HepG2 (cell line): ENCODE measurements around the gene NAIF1. TPM values are rescaled to one million over a fixed set of nuclear protein-coding genes. Genes with fewer than 3 reads are reported as not detected.

ENCODE experiments used
- CBX2 ChIP-seq, 2 experiments: fragments of 200-600 bp in 1 of 2; sonication (generic); formaldehyde crosslinking in 1 of 2; IDR thresholded peaks; 2 replicates each; pipeline versions ENCODE4 v1.7.0 to v1.8.1; 2018 to 2022; ENCODE audit warnings: low read depth in 2 of 2, low read length in 1 of 2, mild to moderate bottlenecking in 1 of 2, missing genetic modification reagents in 1 of 2
- CENPT ChIP-seq: sonication (generic); formaldehyde crosslinking; IDR thresholded peaks from 2 replicates; pipeline ENCODE4 v1.8.0; 2022; ENCODE audit warnings: low read depth, mild to moderate bottlenecking, moderate library complexity, missing genetic modification reagents
- IRX3 ChIP-seq: sonication (generic); formaldehyde crosslinking; IDR thresholded peaks from 2 replicates; pipeline ENCODE4 v1.8.1; 2023; ENCODE audit warnings: mild to moderate bottlenecking, low read depth, missing genetic modification reagents, borderline replicate concordance
- KLF9 ChIP-seq: IDR thresholded peaks from 2 replicates; pipeline ENCODE4 v1.6.1; 2016; ENCODE audit warnings: low read depth
- MIXL1 ChIP-seq: IDR thresholded peaks from 2 replicates; pipeline ENCODE4 v1.6.1; 2016
- NFATC3 ChIP-seq: sonication (generic); formaldehyde crosslinking; IDR thresholded peaks from 2 replicates; pipeline ENCODE4 v1.5.1; 2020; ENCODE audit warnings: mild to moderate bottlenecking, missing genetic modification reagents
- SRSF4 ChIP-seq: fragments of 200-400 bp; formaldehyde crosslinking; IDR thresholded peaks from one replicate; pipeline ENCODE4 v1.6.1; 2018; ENCODE audit warnings: mild to moderate bottlenecking, low read depth, low read length, moderate library complexity; ENCODE audit not compliant: poor library complexity, severe bottlenecking
- TCF7 ChIP-seq: sonication (generic); IDR thresholded peaks from 2 replicates; pipeline ENCODE4 v1.6.1; 2016; ENCODE audit warnings: antibody characterized with exemption, low read depth
- U2AF2 ChIP-seq: fragments of 200-400 bp; formaldehyde crosslinking; IDR thresholded peaks from 2 replicates; pipeline ENCODE4 v1.6.1; 2017; ENCODE audit warnings: low read depth, mild to moderate bottlenecking, low read length
- YY1 ChIP-seq: IDR thresholded peaks from 2 replicates; pipeline ENCODE4 v1.6.1; 2011; ENCODE audit warnings: low read length, low read depth, moderate library complexity, mild to moderate bottlenecking; ENCODE audit not compliant: insufficient read depth, insufficient replicate concordance
- ZBTB2 ChIP-seq: sonication (generic); formaldehyde crosslinking; IDR thresholded peaks from 2 replicates; pipeline ENCODE4 v1.8.0; 2022; ENCODE audit warnings: low read depth, missing genetic modification reagents
- ZFP62 ChIP-seq: sonication (generic); formaldehyde crosslinking; IDR thresholded peaks from 2 replicates; pipeline ENCODE4 v1.4.0; 2020; ENCODE audit warnings: missing genetic modification reagents
- ZMAT3 ChIP-seq: sonication (generic); formaldehyde crosslinking; conservative IDR thresholded peaks from 2 replicates; pipeline ENCODE4 v1.7.0; 2021; ENCODE audit warnings: missing genetic modification reagents
- ZNF160 ChIP-seq: sonication (generic); formaldehyde crosslinking; IDR thresholded peaks from 2 replicates; pipeline ENCODE4 v1.8.0; 2022; ENCODE audit warnings: mild to moderate bottlenecking, inconsistent platforms, missing genetic modification reagents
- ZNF225 ChIP-seq: sonication (generic); formaldehyde crosslinking; IDR thresholded peaks from 2 replicates; pipeline ENCODE4 v1.4.0; 2020; ENCODE audit warnings: mild to moderate bottlenecking, missing genetic modification reagents
- ZNF30 ChIP-seq: sonication (generic); formaldehyde crosslinking; IDR thresholded peaks from 2 replicates; pipeline ENCODE4 v1.5.0; 2020; ENCODE audit warnings: mild to moderate bottlenecking, missing genetic modification reagents
- ZNF512B ChIP-seq: sonication (generic); formaldehyde crosslinking; IDR thresholded peaks from 2 replicates; pipeline ENCODE4 v1.5.1; 2020; ENCODE audit warnings: missing genetic modification reagents, mild to moderate bottlenecking, borderline replicate concordance
- ZNF883 ChIP-seq: sonication (generic); formaldehyde crosslinking; IDR thresholded peaks from 2 replicates; pipeline ENCODE4 v1.5.1; 2020; ENCODE audit warnings: mild to moderate bottlenecking, missing genetic modification reagents; ENCODE audit errors: not compliant biosample characterization
- ZUFSP ChIP-seq: sonication (generic); formaldehyde crosslinking; IDR thresholded peaks from 2 replicates; pipeline ENCODE4 v1.9.0; 2021; ENCODE audit warnings: missing genetic modification reagents, mild to moderate bottlenecking, borderline replicate concordance
- polyA plus RNA-seq, 8 experiments: library from polyadenylated mRNA; depleted of rRNA in 3 of 8; stranded (reverse) in 7 of 8; unstranded in 1 of 8; fragments of >200 nt; fragmentation: Illumina TruSeq in 4 of 8; extraction: Trizol in 4 of 8; gene quantifications; 2 replicates each; pipeline versions ENCODE4 v1.2.1 to v1.2.3, GENCODE V29; 2011 to 2016; ENCODE audit warnings: low read depth in 4 of 8, missing spikeins in 1 of 8, mixed read lengths in 1 of 8; ENCODE audit not compliant: insufficient read depth in 1 of 8
- total RNA-seq, 5 experiments: library from RNA; depleted of rRNA; stranded (reverse); fragments of >200 nt; fragmentation: Illumina TruSeq; extraction: Trizol; gene quantifications; 2 replicates each; pipeline ENCODE4 v1.2.3, GENCODE V29; 2016; ENCODE audit warnings: low read depth in 1 of 5
- TF ChIP-seq, protein P1 (sequence below): IDR thresholded peaks from 2 replicates; pipeline ENCODE4 v1.6.1; 2016
- TF ChIP-seq, protein P2 (sequence below): IDR thresholded peaks from 2 replicates; pipeline ENCODE4 v1.6.1; 2012; ENCODE audit warnings: inconsistent platforms

Gene NAIF1
- total and polyA plus RNA-seq, 2 of the 13 experiments (the other 11 are each of a cell fraction or from before 2014, with no cell fraction given), result 6.0 to 6.9 TPM

DNA sequence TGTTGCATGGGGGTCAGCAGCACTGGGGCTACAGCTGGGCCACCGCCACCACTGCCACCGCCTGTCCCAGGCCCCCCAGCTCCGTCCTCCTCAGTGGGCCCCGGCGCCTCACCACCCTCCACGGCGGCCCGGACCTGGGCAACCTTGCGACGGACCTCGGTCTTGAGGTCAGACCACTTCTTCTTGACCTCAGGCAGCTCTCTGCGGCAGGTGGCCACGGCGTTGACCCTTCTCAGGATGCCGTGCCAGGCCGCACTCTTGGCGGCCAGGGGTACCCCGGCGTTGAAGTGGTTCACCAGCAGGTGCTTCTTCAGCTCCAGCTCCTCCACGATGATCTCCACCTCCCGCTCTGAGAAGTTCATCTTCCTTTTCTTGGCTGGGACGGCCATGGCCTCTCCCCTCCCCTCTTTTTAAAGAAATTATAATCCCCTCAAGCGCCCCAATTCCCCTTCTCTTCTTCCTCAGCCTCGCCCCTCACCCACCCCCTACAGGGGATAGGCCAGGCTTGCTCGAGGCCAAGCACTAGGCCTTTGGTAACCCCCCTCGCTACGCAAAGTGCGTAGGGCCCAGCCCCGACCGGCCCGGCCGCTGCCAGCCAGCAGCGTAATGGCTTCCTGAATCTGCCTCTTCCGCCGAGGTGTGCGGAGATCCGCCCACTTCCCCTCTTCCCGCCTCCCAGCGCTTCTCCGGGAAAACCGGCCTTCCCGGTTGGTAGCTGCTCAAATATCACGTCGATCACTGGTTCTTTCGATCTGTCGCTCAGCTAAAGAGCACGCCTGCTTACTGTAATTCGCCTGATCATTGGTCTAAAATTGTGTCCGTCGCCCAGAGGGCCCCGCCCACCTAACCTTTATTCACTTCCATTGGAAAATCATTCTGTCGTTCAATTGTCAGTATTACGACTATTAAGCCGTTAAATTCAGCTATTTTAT, at the start of gene NAIF1 (continued):
- no peak for TF ChIP-seq ZFP62 (CRISPR knock-in tag)
- no peak for TF ChIP-seq ZNF512B (CRISPR knock-in tag)
- TF ChIP-seq ZNF883 (CRISPR knock-in tag), result no peak
- peak; percentile 58 for TF ChIP-seq YY1
- TF ChIP-seq MIXL1 (CRISPR knock-in tag), result no peak
- 0 out of 2 replicates have a peak, but pooled peaks have one; percentile 24 for TF ChIP-seq ZNF160
- TF ChIP-seq KLF9 (CRISPR knock-in tag), result no peak
- no peak for TF ChIP-seq NFATC3 (CRISPR knock-in tag)
- TF ChIP-seq CBX2 (IDR thresholded peaks at IDR 0.05; ENCODE audit: low read depth, low read length), result no peak
- no peak for TF ChIP-seq CBX2 (CRISPR knock-in tag; IDR thresholded peaks at IDR 0.05; ENCODE audit: low read depth)
- no peak for TF ChIP-seq IRX3 (CRISPR knock-in tag)
- TF ChIP-seq, protein P1, sequence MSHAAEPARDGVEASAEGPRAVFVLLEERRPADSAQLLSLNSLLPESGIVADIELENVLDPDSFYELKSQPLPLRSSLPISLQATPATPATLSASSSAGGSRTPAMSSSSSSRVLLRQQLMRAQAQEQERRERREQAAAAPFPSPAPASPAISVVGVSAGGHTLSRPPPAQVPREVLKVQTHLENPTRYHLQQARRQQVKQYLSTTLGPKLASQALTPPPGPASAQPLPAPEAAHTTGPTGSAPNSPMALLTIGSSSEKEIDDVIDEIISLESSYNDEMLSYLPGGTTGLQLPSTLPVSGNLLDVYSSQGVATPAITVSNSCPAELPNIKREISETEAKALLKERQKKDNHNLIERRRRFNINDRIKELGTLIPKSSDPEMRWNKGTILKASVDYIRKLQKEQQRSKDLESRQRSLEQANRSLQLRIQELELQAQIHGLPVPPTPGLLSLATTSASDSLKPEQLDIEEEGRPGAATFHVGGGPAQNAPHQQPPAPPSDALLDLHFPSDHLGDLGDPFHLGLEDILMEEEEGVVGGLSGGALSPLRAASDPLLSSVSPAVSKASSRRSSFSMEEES (CRISPR knock-in tag), result 0 out of 2 replicates have a peak, but pooled peaks have one; percentile 1
- TF ChIP-seq U2AF2, result peak; percentile 97
- no peak for TF ChIP-seq ZNF225
- TF ChIP-seq CENPT (CRISPR knock-in tag), result no peak
- 0 out of 2 replicates have a peak, but pooled peaks have one; percentile 8 for TF ChIP-seq ZMAT3 (CRISPR knock-in tag)
- TF ChIP-seq ZNF30, result no peak
- no peak for TF ChIP-seq ZBTB2 (CRISPR knock-in tag)
- TF ChIP-seq TCF7, result no peak
- TF ChIP-seq, protein P2, sequence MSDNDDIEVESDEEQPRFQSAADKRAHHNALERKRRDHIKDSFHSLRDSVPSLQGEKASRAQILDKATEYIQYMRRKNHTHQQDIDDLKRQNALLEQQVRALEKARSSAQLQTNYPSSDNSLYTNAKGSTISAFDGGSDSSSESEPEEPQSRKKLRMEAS, result peak; percentile 36; the same call in 1 of the 2 replicates
- no peak for TF ChIP-seq SRSF4
- TF ChIP-seq ZUFSP (CRISPR knock-in tag), result no peak
